ENCODE data around the gene COL6A1.

GRCh38 chr21:45943630-45944540 lies 37.7 kb upstream of the COL6A1 start:
- no peak for TF ChIP-seq CTCF (IDR thresholded peaks at IDR 0.05; ENCODE audit: low read depth, low read length)
- no peak for TF ChIP-seq EZH2phosphoT487 (IDR thresholded peaks at IDR 0.05; ENCODE audit: low read depth)

All from OCI-LY3 (cell line).